BLaER1 (cell line): Measurements from ENCODE around the gene PLAC1.

Experiments
- H3K27ac ChIP-seq: shearing (Covaris generic); formaldehyde crosslinking; 2 replicates; pipeline ENCODE4 v1.8.1; 2022
- H3K27me3 ChIP-seq: shearing (Covaris generic); formaldehyde crosslinking; 2 replicates; pipeline ENCODE4 v1.8.1; 2022
- H3K36me3 ChIP-seq: shearing (Covaris generic); formaldehyde crosslinking; 2 replicates; pipeline ENCODE4 v1.8.1; 2022
- H3K4me1 ChIP-seq: shearing (Covaris generic); formaldehyde crosslinking; 2 replicates; pipeline ENCODE4 v1.8.1; 2022
- H3K4me2 ChIP-seq: shearing (Covaris generic); formaldehyde crosslinking; 2 replicates; pipeline ENCODE4 v1.8.1; 2022
- H3K4me3 ChIP-seq: shearing (Covaris generic); formaldehyde crosslinking; 2 replicates; pipeline ENCODE4 v1.8.1; 2022
- H3K9ac ChIP-seq: shearing (Covaris generic); formaldehyde crosslinking; 2 replicates; pipeline ENCODE4 v1.8.1; 2022
- H3K9me3 ChIP-seq: shearing (Covaris generic); formaldehyde crosslinking; 2 replicates; pipeline ENCODE4 v1.8.1; 2022
- H4K20me1 ChIP-seq: shearing (Covaris generic); formaldehyde crosslinking; 2 replicates; pipeline ENCODE4 v1.8.1; 2022
- Cebpa-rat ChIP-seq: shearing (Covaris generic); IDR thresholded peaks from 2 replicates; pipeline ENCODE4 v1.8.1; 2022

Gene PLAC1

GRCh38 chrX:134538316-134538715 is 120.0 kb downstream of the PLAC1 start:
- Histone ChIP-seq H3K9me3 (no peaks in the 10 kb centered on the region), H3K27ac (no peak overlapping the region), H3K36me3 (no peaks in the 10 kb centered on the region), H3K4me3 (no peak overlapping the region), H3K4me2 (no peak overlapping the region), H3K27me3 (peaks cover 86% of the 10 kb centered on the region), H3K4me1 (peaks cover 18% of the 10 kb centered on the region), H3K9ac (no peak overlapping the region), H4K20me1 (no peaks in the 10 kb centered on the region; the same call in 1 of the 2 replicates)
- TF ChIP-seq Cebpa-rat: no peak

GRCh38 chrX:134537179-134537955 is 120.9 kb downstream of the PLAC1 start:
- TF ChIP-seq Cebpa-rat: no peak
- Histone ChIP-seq H3K36me3 (no peaks in the 10 kb centered on the region), H3K4me2 (no peak overlapping the region), H3K4me1 (peaks cover 9% of the 10 kb centered on the region), H3K9ac (no peak overlapping the region), H4K20me1 (no peaks in the 10 kb centered on the region; the same call in 1 of the 2 replicates), H3K27ac (no peak overlapping the region), H3K27me3 (peaks cover 87% of the 10 kb centered on the region), H3K4me3 (no peak overlapping the region), H3K9me3 (no peaks in the 10 kb centered on the region)

GRCh38 chrX:134533952-134534351 is 124.3 kb downstream of the PLAC1 start:
- Histone ChIP-seq H3K4me1 (0 out of 2 replicates have a peak, but pooled peaks cover 5% of the 10 kb centered on the region), H3K9ac (no peak overlapping the region), H3K27ac (no peak overlapping the region), H3K4me2 (no peak overlapping the region), H3K9me3 (no peaks in the 10 kb centered on the region), H4K20me1 (peaks cover 4% of the 10 kb centered on the region; the same call in 1 of the 2 replicates), H3K36me3 (no peaks in the 10 kb centered on the region), H3K27me3 (peaks cover 97% of the 10 kb centered on the region), H3K4me3 (no peak overlapping the region)
- no peak for TF ChIP-seq Cebpa-rat

- Histone ChIP-seq H3K4me3 (no peak overlapping the region), H3K4me2 (no peak overlapping the region), H4K20me1 (peaks cover 4% of the 10 kb centered on the region; the same call in 1 of the 2 replicates), H3K4me1 (0 out of 2 replicates have a peak, but pooled peaks cover 5% of the 10 kb centered on the region), H3K9me3 (no peaks in the 10 kb centered on the region), H3K9ac (no peak overlapping the region), H3K27me3 (peaks cover 97% of the 10 kb centered on the region), H3K36me3 (no peaks in the 10 kb centered on the region), H3K27ac (no peak overlapping the region)
- TF ChIP-seq Cebpa-rat: no peak
These were observed 124.9 kb downstream of the PLAC1 start for GRCh38 chrX:134533352-134533751.

- H3K27ac ChIP-seq: no peak overlapping the region
- H3K4me2 ChIP-seq: no peak overlapping the region
- TF ChIP-seq Cebpa-rat: no peak
- no peak overlapping the region for H3K9ac ChIP-seq
- peaks cover 9% of the 10 kb centered on the region; the same call in 1 of the 2 replicates for H4K20me1 ChIP-seq
- no peaks in the 10 kb centered on the region for H3K36me3 ChIP-seq
- peaks cover 85% of the 10 kb centered on the region for H3K27me3 ChIP-seq
- no peak overlapping the region for H3K4me3 ChIP-seq
- no peaks in the 10 kb centered on the region for H3K9me3 ChIP-seq
- H3K4me1 ChIP-seq: no peaks in the 10 kb centered on the region
These were observed 127.4 kb downstream of the PLAC1 start for GRCh38 chrX:134530845-134531244.

GRCh38 chrX:134529481-134529880 is 128.8 kb downstream of the PLAC1 start:
- Histone ChIP-seq H4K20me1 (peaks cover 9% of the 10 kb centered on the region; the same call in 1 of the 2 replicates), H3K27me3 (peaks cover 84% of the 10 kb centered on the region), H3K4me2 (no peak overlapping the region), H3K27ac (no peak overlapping the region), H3K9ac (no peak overlapping the region), H3K4me3 (no peak overlapping the region), H3K9me3 (no peaks in the 10 kb centered on the region), H3K36me3 (no peaks in the 10 kb centered on the region), H3K4me1 (no peaks in the 10 kb centered on the region)
- no peak for TF ChIP-seq Cebpa-rat

- TF ChIP-seq Cebpa-rat: no peak
- H4K20me1 ChIP-seq: peaks cover 9% of the 10 kb centered on the region; the same call in 1 of the 2 replicates
- no peak overlapping the region for H3K27ac ChIP-seq
- no peaks in the 10 kb centered on the region for H3K4me1 ChIP-seq
- no peak overlapping the region for H3K4me2 ChIP-seq
- H3K9ac ChIP-seq: no peak overlapping the region
- no peak overlapping the region for H3K4me3 ChIP-seq
- H3K36me3 ChIP-seq: no peaks in the 10 kb centered on the region
- H3K27me3 ChIP-seq: peaks cover 78% of the 10 kb centered on the region
- no peaks in the 10 kb centered on the region for H3K9me3 ChIP-seq
These were observed 129.3 kb downstream of the PLAC1 start for GRCh38 chrX:134528960-134529359.

GRCh38 chrX:134526399-134526798 is 131.9 kb downstream of the PLAC1 start:
- Histone ChIP-seq H3K4me3 (no peak overlapping the region), H3K9me3 (no peaks in the 10 kb centered on the region), H3K4me2 (no peak overlapping the region), H3K27ac (no peak overlapping the region), H3K9ac (no peak overlapping the region), H3K36me3 (no peaks in the 10 kb centered on the region), H3K27me3 (peaks cover 67% of the 10 kb centered on the region), H3K4me1 (peaks cover 12% of the 10 kb centered on the region), H4K20me1 (peaks cover 9% of the 10 kb centered on the region; the same call in 1 of the 2 replicates)
- no peak for TF ChIP-seq Cebpa-rat

GRCh38 chrX:134525086-134525792 is 133.0 kb downstream of the PLAC1 start:
- no peak overlapping the region for H3K4me2 ChIP-seq
- H3K27me3 ChIP-seq: peaks cover 66% of the 10 kb centered on the region
- no peak overlapping the region for H3K4me3 ChIP-seq
- H3K27ac ChIP-seq: no peak overlapping the region
- H3K4me1 ChIP-seq: peaks cover 12% of the 10 kb centered on the region
- H3K9me3 ChIP-seq: no peaks in the 10 kb centered on the region
- H4K20me1 ChIP-seq: peaks cover 7% of the 10 kb centered on the region; the same call in 1 of the 2 replicates
- no peak for TF ChIP-seq Cebpa-rat
- no peak overlapping the region for H3K9ac ChIP-seq
- H3K36me3 ChIP-seq: no peaks in the 10 kb centered on the region

- Histone ChIP-seq H3K9ac (no peak overlapping the region), H3K27ac (no peak overlapping the region), H3K4me3 (no peak overlapping the region), H3K4me2 (no peak overlapping the region), H3K4me1 (peaks cover 12% of the 10 kb centered on the region), H3K27me3 (peaks cover 61% of the 10 kb centered on the region), H3K36me3 (no peaks in the 10 kb centered on the region), H3K9me3 (no peaks in the 10 kb centered on the region), H4K20me1 (peaks cover 5% of the 10 kb centered on the region; the same call in 1 of the 2 replicates)
- TF ChIP-seq Cebpa-rat: no peak
These were observed 134.1 kb downstream of the PLAC1 start for GRCh38 chrX:134524181-134524580.
